HepG2 (cell line): ENCODE data around the gene SMIM24. TPM values are rescaled to one million over a fixed set of nuclear protein-coding genes. Genes with fewer than 3 reads are reported as not detected.

Experiments
- ATAC-seq: fragments of 200-7000 bp; cut with Tn5 transposase; 3 replicates; pipeline ENCODE4 v1.9.1; 2020; ENCODE audit warnings: mild to moderate bottlenecking, moderate library complexity
- BruUV-seq: library from RNA; stranded (reverse); fragments of 400-500 nt; replicated peaks from 2 replicates; lab custom pipeline; 2021; lab: Mats Ljungman, UMichigan
- CTCF ChIA-PET: fragments of 300-600 bp; formaldehyde crosslinking; extraction: SDS; loops from one replicate; lab custom pipeline; 2021; ENCODE audit warnings: low total read pairs, inconsistent platforms, low intra/inter-chr PET ratio; lab: Yijun Ruan, JAX
- POLR2A ChIA-PET: fragments of 350-600 bp; sonication (Branson Sonifier 250); formaldehyde crosslinking; loops from one replicate; lab custom pipeline; 2020; ENCODE audit warnings: antibody characterized with exemption, inconsistent platforms; lab: Yijun Ruan, JAX
- DNase-seq: peaks from one replicate; pipeline ENCODE4 v3.0.0-alpha.2; 2015; ENCODE audit warnings: low spot score
- FAIRE-seq: peaks from 3 replicates; lab custom pipeline; 2011; peaks lifted over from hg19 to GRCh38; lab: Jason Lieb, UNC
- H2AFZ ChIP-seq: one replicate; pipeline ENCODE4 v1.6.1; 2011; ENCODE audit warnings: low read length, inconsistent platforms
- H3K27ac ChIP-seq: fragments of 300-600 bp; 3 replicates; pipeline ENCODE4 v1.8.0; 2011; ENCODE audit warnings: mixed run types, mild to moderate bottlenecking, mixed read lengths, low read length, inconsistent platforms; ENCODE audit not compliant: insufficient read depth; ENCODE audit errors: extremely low read length
- H3K27me3 ChIP-seq, 2 experiments: fragments of 200-600 bp in 1 of 2; 2 replicates in 1 of 2; 3 replicates in 1 of 2; pipeline versions ENCODE4 v1.6.0 to v1.8.0; 2011; ENCODE audit warnings: low read length in 2 of 2, mild to moderate bottlenecking in 2 of 2, moderate library complexity in 2 of 2, inconsistent platforms in 1 of 2; ENCODE audit not compliant: insufficient read depth in 2 of 2, control insufficient read depth in 1 of 2
- H3K36me3 ChIP-seq, 2 experiments: fragments of 200-600 bp in 1 of 2; replicated peaks in 1 of 2; 2 replicates in 1 of 2; 3 replicates in 1 of 2; pipeline versions ENCODE4 v1.5.1 to v1.8.0; 2011; ENCODE audit warnings: low read length in 2 of 2, inconsistent platforms in 1 of 2; ENCODE audit not compliant: insufficient read depth in 2 of 2, control insufficient read depth in 1 of 2
- H3K4me1 ChIP-seq: 2 replicates; pipeline ENCODE4 v1.5.1; 2012; ENCODE audit warnings: low read length, inconsistent platforms; ENCODE audit not compliant: insufficient read depth
- H3K4me2 ChIP-seq: 2 replicates; pipeline ENCODE4 v1.6.0; 2011; ENCODE audit warnings: low read depth, low read length, inconsistent platforms
- H3K4me3 ChIP-seq, 3 experiments: fragments of 200-600 bp in 1 of 3; sonication (generic), shearing (Covaris generic) in 1 of 3; replicated peaks in 1 of 3; 2 replicates each; pipeline ENCODE4 v1.5.1; 2011 to 2016; ENCODE audit warnings: low read length in 3 of 3, inconsistent platforms in 2 of 3, low read depth in 2 of 3, mild to moderate bottlenecking in 2 of 3, control low read depth in 1 of 3, mixed read lengths in 1 of 3; ENCODE audit not compliant: insufficient read depth in 1 of 3
- H3K79me2 ChIP-seq: one replicate; pipeline ENCODE4 v1.6.1; 2011; ENCODE audit warnings: low read length, inconsistent platforms; ENCODE audit not compliant: insufficient read depth
- H3K9ac ChIP-seq: 2 replicates; pipeline ENCODE4 v1.6.0; 2011; ENCODE audit warnings: mild to moderate bottlenecking, low read depth, low read length, inconsistent platforms; ENCODE audit not compliant: insufficient read depth
- H3K9me3 ChIP-seq: 2 replicates; pipeline ENCODE4 v1.5.1; 2012; ENCODE audit warnings: mild to moderate bottlenecking, low read length
- H4K20me1 ChIP-seq: 2 replicates; pipeline ENCODE4 v1.6.0; 2011; ENCODE audit warnings: inconsistent platforms, mild to moderate bottlenecking, low read length, moderate library complexity; ENCODE audit not compliant: insufficient read depth
- ARNT2 ChIP-seq: sonication (generic); formaldehyde crosslinking; IDR thresholded peaks from 2 replicates; pipeline ENCODE4 v1.8.0; 2022; ENCODE audit warnings: mild to moderate bottlenecking, low read depth, missing genetic modification reagents, moderate library complexity
- DRAP1 ChIP-seq: IDR thresholded peaks from 2 replicates; pipeline ENCODE4 v1.6.1; 2016; ENCODE audit warnings: missing genetic modification reagents, missing compliant biosample characterization
- HNRNPK ChIP-seq: fragments of 200-400 bp; formaldehyde crosslinking; IDR thresholded peaks from 2 replicates; pipeline ENCODE4 v1.6.1; 2018; ENCODE audit warnings: low read length, low read depth, moderate library complexity, mild to moderate bottlenecking; ENCODE audit not compliant: poor library complexity, severe bottlenecking
- PCBP2 ChIP-seq: fragments of 200-400 bp; formaldehyde crosslinking; optimal IDR thresholded peaks from 2 replicates; pipeline ENCODE3; 2018; ENCODE audit warnings: low read length, low read depth; ENCODE audit not compliant: poor library complexity, severe bottlenecking
- POLR2AphosphoS5 ChIP-seq: IDR thresholded peaks from 2 replicates; pipeline ENCODE4 v1.6.1; 2012; ENCODE audit warnings: low read depth, low read length
- SKI ChIP-seq: fragments of 450-650 bp; IDR thresholded peaks from one replicate; pipeline ENCODE4 v1.6.1; 2018; ENCODE audit warnings: mild to moderate bottlenecking; ENCODE audit not compliant: partially characterized antibody
- TOPORS ChIP-seq: sonication (generic); formaldehyde crosslinking; IDR thresholded peaks from 2 replicates; pipeline ENCODE4 v1.8.0; 2023; ENCODE audit warnings: mild to moderate bottlenecking, missing genetic modification reagents
- ZNF589 ChIP-seq: sonication (generic); formaldehyde crosslinking; conservative IDR thresholded peaks from 2 replicates; pipeline ENCODE4 v1.8.0; 2022; ENCODE audit warnings: mild to moderate bottlenecking, moderate library complexity, missing genetic modification reagents
- WGBS: methylation state at CpG from one replicate; pipeline ENCODE4 v1.1.6; 2017; ENCODE audit warnings: low lambda C conversion rate; 5-methylcytosine and 5-hydroxymethylcytosine counted together
- in situ Hi-C: cut with HindIII; loops from 2 replicates; pipeline ENCODE4 v1.10.0; 2017; ENCODE audit warnings: low pct_unique_long_range_greater_than_20kb; ENCODE audit not compliant: extremely low pct_ligation_motif_present
- intact Hi-C: fragments of 100-400 bp; cut with micrococcal nuclease; formaldehyde crosslinking; loops from one replicate; pipeline ENCODE4 v1.10.0; 2022; ENCODE audit not compliant: unreplicated experiment
- polyA plus RNA-seq, 8 experiments: library from polyadenylated mRNA; depleted of rRNA in 3 of 8; stranded (reverse) in 7 of 8; unstranded in 1 of 8; fragments of >200 nt; fragmentation: Illumina TruSeq in 4 of 8; extraction: Trizol in 4 of 8; gene quantifications; 2 replicates each; pipeline versions ENCODE4 v1.2.1 to v1.2.3, GENCODE V29; 2011 to 2016; ENCODE audit warnings: low read depth in 4 of 8, missing spikeins in 1 of 8, mixed read lengths in 1 of 8; ENCODE audit not compliant: insufficient read depth in 1 of 8
- total RNA-seq, 5 experiments: library from RNA; depleted of rRNA; stranded (reverse); fragments of >200 nt; fragmentation: Illumina TruSeq; extraction: Trizol; gene quantifications; 2 replicates each; pipeline ENCODE4 v1.2.3, GENCODE V29; 2016; ENCODE audit warnings: low read depth in 1 of 5

The SMIM24 gene
- total and polyA plus RNA-seq, 2 of the 13 experiments (the other 11 are each of a cell fraction or from before 2014, with no cell fraction given), result 11.2 to 70.6 TPM

GRCh38 chr19:3479834-3480215 is 500 bp downstream of the SMIM24 start:
- no peak overlapping the region for H2AFZ ChIP-seq
- H3K4me2 ChIP-seq, result peak overlapping the region; percentile 61
- FAIRE-seq, result no peak
- H3K79me2 ChIP-seq, result no peaks in the 10 kb centered on the region
- H3K9ac ChIP-seq, result 0 out of 2 replicates have a peak overlapping the region, but pooled peaks have one; percentile 28
- TF ChIP-seq POLR2AphosphoS5 (0 out of 2 replicates have a peak, but pooled peaks have one; percentile 15), ARNT2 (CRISPR knock-in tag) (no peak), HNRNPK (peak; percentile 35), TOPORS (CRISPR knock-in tag) (no peak), SKI (no peak), PCBP2 (peak; percentile 11), DRAP1 (CRISPR knock-in tag) (peak; percentile 40; the same call in 1 of the 2 replicates), ZNF589 (CRISPR knock-in tag) (no peak)
- TF ChIP-seq, all 625 proteins: peak for 4
- ChIA-PET POLR2A (interaction anchor here (0.6 to 3.0 kb wide), 8 partner anchors 9 to 195 kb away, joined by 3 to 24 read pairs (median 6); partner anchors contain the start of genes DOHH and MFSD12), CTCF (interaction anchor here (1.0 kb wide), 1 partner anchor 153 kb away, joined by 3 read pairs; no protein-coding TSS in a partner anchor)
- Histone ChIP-seq H3K9me3 (no peaks in the 10 kb centered on the region), H4K20me1 (no peaks in the 10 kb centered on the region), H3K36me3 (no peaks in the 10 kb centered on the region), H3K4me1 (peaks cover 20% of the 10 kb centered on the region), H3K27me3 (no peaks in the 10 kb centered on the region), H3K4me3 (peak overlapping the region; percentile 44 to 67 (median 60); a peak in 4 of 6 replicates), H3K27ac (peak overlapping the region; percentile 18)
- 21% methylated on average over 9 of the region's 9 CpGs for WGBS
- in situ Hi-C loops, result no loop called here
- no peak for DNase-seq
- BruUV-seq, result no TSS peak
- peak; percentile 62 for ATAC-seq
- intact Hi-C loops, result no loop called here
